PFSK-1 (cell line): ENCODE results near the gene TRIM44.

Experiments used
- FOXP2 ChIP-seq: optimal IDR thresholded peaks from 2 replicates; pipeline ENCODE3; 2011; ENCODE audit warnings: borderline replicate concordance, control low read depth, inconsistent platforms; ENCODE audit not compliant: insufficient read depth; ENCODE audit errors: extremely low read length, extremely low read depth
- POLR2AphosphoS5 ChIP-seq: IDR thresholded peaks from 2 replicates; pipeline ENCODE4 v1.6.1; 2012; ENCODE audit warnings: low read depth, mild to moderate bottlenecking, control low read depth, low read length, moderate library complexity
- SIN3A ChIP-seq: IDR thresholded peaks from 2 replicates; pipeline ENCODE4 v1.6.1; 2012; ENCODE audit warnings: mild to moderate bottlenecking, low read length, moderate library complexity, borderline replicate concordance; ENCODE audit not compliant: insufficient read depth
- TAF1 ChIP-seq: IDR thresholded peaks from 2 replicates; pipeline ENCODE4 v1.6.1; 2012; ENCODE audit warnings: low read length, control low read depth, borderline replicate concordance; ENCODE audit not compliant: insufficient read depth
- TF ChIP-seq, protein P1 (sequence below), 2 experiments: IDR thresholded peaks; 2 replicates each; pipeline versions ENCODE4 v1.6.1 to v1.8.0; 2011 to 2012; ENCODE audit warnings: low read depth in 2 of 2, low read length in 2 of 2, control low read depth in 1 of 2, inconsistent platforms in 1 of 2, mild to moderate bottlenecking in 1 of 2, moderate library complexity in 1 of 2; ENCODE audit not compliant: insufficient read depth in 1 of 2

Gene TRIM44

DNA sequence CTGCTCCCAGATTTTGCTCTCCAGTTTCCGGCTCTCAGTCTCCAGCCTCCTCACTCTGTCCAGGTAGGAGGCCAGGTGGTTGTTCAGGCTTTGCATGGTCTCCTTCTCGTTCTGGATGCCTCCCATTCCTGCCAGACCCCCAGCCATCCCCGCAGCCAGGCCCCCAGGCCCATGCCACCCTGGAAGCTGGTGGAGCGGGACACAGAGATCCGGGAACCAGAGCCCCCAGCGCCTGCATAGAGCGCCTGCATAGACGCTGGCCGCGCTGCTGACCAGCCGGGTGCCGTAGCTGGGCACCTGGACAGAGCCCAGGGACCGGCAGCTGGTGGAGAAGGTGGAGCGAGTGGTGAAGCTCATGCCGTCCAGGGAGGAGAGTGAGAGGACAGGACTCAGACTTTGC lies 198.6 kb downstream of the TRIM44 start:
- TF ChIP-seq, protein P1, sequence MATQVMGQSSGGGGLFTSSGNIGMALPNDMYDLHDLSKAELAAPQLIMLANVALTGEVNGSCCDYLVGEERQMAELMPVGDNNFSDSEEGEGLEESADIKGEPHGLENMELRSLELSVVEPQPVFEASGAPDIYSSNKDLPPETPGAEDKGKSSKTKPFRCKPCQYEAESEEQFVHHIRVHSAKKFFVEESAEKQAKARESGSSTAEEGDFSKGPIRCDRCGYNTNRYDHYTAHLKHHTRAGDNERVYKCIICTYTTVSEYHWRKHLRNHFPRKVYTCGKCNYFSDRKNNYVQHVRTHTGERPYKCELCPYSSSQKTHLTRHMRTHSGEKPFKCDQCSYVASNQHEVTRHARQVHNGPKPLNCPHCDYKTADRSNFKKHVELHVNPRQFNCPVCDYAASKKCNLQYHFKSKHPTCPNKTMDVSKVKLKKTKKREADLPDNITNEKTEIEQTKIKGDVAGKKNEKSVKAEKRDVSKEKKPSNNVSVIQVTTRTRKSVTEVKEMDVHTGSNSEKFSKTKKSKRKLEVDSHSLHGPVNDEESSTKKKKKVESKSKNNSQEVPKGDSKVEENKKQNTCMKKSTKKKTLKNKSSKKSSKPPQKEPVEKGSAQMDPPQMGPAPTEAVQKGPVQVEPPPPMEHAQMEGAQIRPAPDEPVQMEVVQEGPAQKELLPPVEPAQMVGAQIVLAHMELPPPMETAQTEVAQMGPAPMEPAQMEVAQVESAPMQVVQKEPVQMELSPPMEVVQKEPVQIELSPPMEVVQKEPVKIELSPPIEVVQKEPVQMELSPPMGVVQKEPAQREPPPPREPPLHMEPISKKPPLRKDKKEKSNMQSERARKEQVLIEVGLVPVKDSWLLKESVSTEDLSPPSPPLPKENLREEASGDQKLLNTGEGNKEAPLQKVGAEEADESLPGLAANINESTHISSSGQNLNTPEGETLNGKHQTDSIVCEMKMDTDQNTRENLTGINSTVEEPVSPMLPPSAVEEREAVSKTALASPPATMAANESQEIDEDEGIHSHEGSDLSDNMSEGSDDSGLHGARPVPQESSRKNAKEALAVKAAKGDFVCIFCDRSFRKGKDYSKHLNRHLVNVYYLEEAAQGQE (IDR thresholded peaks at IDR 0.05; ENCODE audit: insufficient read depth in 1 of 2, low read depth in 2 of 2, low read length in 2 of 2): no peak
- TF ChIP-seq POLR2AphosphoS5: no peak
- no peak for TF ChIP-seq SIN3A
- no peak for TF ChIP-seq TAF1
- no peak for TF ChIP-seq FOXP2

DNA sequence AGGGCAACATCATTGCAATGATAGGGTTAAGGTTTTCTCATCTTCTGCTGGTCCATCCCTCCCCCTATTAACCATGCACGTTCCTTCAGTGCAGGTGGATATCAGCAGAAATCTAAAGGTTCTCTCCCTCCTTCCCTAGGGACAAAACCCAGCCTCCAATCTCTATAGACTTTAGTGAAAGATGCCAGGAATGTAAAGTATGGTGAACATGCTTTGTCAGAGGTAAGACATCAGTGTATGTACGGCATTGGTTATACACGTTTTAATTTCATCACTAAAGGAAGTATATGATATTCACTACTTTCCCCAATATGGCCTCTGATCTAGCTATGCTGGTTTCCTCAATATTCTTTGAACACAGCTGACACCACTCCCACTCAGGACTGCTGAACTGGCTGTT lies 200.1 kb downstream of the TRIM44 start:
- TF ChIP-seq FOXP2: no peak
- no peak for TF ChIP-seq TAF1
- no peak for TF ChIP-seq POLR2AphosphoS5
- no peak for TF ChIP-seq SIN3A
- TF ChIP-seq, protein P1 (IDR thresholded peaks at IDR 0.05; ENCODE audit: insufficient read depth in 1 of 2, low read depth in 2 of 2, low read length in 2 of 2): no peak

DNA sequence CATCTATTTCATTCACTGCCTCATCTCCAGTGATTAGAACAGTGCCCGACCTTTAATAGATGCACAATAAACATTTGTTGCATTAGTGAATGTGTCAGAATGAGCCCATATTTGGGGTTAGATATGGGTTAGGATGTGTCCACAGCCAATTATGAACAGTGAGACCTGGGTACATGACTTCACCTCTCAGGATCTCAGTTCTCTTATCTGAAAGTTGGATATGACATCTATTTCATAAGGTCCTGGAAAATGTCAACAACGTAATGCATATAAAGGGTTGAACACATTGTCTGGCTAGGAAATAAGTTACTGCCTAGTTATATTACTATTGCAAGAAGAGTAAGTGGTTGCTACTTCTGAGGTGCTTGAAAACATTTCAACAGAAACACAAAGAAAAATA lies 201.6 kb downstream of the TRIM44 start:
- TF ChIP-seq POLR2AphosphoS5: no peak
- TF ChIP-seq TAF1: no peak
- TF ChIP-seq FOXP2: no peak

DNA sequence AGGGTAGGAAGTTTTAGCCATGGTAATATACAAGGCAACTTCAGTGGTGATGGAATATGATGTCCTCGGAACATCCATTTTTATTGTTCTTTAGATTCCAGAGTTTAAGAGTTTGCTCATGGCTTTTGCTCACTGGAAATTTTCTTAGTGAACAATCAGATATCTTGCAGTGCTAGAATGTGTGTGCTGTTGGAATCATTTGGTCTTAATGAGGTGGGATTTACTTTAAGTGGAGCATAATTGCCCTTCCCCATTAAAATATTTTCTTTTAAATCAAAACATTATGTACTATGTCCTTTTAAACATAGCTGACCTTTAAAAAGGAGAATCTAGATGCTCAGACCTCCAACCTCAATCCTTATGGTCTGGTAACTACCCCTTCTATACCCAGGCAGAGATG lies 204.0 kb downstream of the TRIM44 start:
- TF ChIP-seq SIN3A: no peak
- no peak for TF ChIP-seq FOXP2
- TF ChIP-seq, protein P1 (IDR thresholded peaks at IDR 0.05; ENCODE audit: insufficient read depth in 1 of 2, low read depth in 2 of 2, low read length in 2 of 2): no peak
- no peak for TF ChIP-seq TAF1
- no peak for TF ChIP-seq POLR2AphosphoS5
